Islet precursor cell (in vitro differentiated cells): ENCODE results near the gene BZW2.
A peak's percentile ranks its signal among the peaks of the same experiment; 100 is the strongest.

Source experiments
- DNase-seq: peaks from one replicate; pipeline ENCODE4 v3.0.0-alpha.2; 2018

The BZW2 gene

DNA sequence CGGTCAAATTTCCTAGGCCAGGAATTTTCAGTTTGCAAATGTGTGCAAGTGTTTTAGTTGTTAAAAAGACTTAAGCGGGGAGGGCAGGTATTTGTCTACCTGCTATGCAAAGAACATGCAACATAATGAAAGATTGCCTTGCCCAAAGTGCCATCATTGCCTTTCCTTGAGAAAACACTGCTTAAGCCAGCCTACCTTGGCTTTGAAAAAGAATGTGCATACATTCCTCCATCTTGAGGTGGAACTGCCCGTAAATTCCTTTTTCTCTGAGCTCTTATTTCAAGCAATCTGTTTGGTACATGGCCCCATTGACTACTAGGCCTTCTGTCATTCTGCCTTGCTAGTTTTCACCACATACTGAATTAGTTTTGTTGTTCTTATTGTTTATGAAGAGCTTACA, 29.3 kb downstream of the BZW2 start:
- no peak for DNase-seq

DNA sequence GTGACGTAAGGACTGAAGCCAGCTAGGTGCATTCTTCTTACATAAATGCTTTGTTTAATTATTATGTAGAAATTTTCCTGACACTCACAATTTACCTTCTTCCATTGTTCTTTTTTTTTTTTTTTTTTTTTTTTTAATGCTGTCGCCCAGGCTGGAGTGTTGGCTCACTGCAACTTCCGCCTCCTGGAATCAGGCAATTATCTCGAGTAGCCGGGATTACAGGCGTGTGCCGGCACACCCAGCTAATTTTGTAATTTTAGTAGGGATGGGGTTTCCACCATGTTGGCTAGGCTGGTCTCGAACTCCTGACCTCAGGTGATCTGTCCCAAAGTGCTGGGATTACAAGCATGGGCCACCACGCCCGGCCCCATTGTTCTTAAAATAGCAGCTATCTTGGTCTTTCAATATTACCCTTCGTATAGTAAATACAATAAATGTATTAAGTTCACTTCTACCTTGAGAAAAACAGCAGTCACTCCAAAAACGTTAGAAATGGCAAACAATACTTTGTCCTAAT, 32.1 kb downstream of the BZW2 start:
- no peak for DNase-seq

DNA sequence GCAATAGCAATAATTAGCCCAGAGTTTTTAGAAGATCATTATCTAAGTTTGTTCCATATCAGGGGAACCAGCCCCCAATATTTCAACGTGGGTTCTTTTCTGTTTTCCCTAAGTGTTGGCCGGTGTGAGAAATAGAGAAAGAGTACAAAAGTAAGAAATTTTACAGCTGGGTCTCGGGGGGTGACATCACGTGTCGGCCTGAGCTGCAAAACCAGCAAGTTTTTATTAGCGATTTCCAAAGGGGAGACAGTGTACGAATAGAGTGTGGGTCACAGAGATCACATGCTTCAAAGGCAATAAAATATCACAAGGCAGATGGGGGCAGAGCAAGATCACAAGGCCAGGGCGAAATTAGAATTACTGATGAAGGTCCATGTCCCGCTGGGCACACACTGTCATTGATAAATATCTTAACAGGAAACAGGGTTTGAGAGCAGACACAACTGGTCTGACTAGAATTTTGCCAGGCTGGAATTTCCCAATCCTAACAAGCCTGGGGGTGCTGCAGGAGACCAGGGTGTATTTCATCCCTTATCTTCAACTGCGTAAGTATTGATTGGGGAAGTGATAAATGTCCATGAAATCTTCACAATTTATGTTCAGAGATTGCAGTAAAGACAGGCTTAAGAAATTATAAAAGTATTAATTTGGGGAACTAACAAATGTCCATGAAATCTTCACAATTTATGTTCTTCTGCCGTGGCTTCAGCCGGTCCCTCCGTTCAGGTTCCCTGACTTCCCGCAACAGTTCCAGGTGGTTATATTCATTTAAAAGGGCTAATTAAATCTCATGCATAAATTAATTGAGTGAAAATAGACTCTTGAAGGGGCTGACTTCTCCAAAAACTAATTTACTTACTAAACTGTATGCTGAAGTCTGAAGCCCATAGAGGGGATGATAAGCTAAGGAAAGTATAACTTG, 32.9 kb downstream of the BZW2 start:
- peak; percentile 76 for DNase-seq

DNA sequence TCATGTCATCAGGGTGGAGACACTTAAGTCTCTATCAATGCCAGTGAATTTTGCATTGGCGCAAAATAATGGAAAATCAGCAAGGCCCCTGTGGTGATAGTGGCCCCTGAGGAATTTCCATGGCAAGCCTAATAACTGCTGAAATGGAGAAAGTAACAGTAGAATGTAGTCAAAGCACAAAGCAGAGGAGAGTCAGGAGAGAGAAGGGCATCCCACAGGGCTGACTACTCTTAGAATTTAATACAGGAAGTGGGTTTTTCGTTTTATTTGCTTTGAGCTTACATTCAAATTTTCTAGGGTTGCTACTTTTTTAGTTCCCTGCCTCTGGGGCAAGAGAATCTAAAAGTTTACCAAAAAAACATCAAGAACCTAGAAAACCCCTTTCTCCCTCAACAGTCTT, 39.0 kb downstream of the BZW2 start:
- no peak for DNase-seq

DNA sequence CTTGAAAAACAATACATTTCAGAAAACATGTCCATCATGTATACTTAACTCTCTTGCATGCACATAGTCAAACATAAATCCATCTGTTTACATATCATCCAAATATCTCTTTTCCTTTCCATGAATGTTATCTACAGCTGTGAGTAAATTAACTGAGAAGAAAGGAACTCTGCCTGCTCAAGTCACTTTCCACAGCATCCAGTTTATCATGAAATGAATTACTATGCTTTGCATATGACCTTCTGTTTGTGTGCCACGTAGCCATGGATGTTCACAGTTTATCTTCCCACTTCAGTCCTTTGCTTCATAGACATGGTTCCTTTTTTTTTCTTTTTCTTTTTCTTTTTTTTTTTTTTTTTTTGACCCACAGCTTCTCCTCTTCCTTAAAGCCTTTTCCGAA, 39.6 kb downstream of the BZW2 start:
- no peak for DNase-seq

DNA sequence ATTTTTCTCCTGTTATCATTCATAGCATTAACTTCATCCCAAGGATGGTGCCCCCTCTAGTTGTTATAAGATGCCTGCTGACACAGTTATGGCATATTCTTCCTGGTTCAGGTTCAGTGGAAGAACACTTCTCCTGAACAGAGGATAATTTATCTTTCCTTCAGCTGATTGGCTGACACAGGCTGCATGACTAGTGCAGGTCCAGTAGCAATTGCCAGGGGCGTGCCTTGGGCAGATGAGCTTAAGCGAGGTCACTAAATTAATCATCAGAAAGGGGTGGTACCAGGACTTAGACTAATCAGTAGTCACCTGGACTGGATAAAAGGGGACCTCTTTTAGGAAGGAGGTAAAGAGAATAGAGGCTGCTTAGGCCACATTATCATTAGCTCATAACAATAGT, 42.3 kb downstream of the BZW2 start:
- DNase-seq, result no peak

DNA sequence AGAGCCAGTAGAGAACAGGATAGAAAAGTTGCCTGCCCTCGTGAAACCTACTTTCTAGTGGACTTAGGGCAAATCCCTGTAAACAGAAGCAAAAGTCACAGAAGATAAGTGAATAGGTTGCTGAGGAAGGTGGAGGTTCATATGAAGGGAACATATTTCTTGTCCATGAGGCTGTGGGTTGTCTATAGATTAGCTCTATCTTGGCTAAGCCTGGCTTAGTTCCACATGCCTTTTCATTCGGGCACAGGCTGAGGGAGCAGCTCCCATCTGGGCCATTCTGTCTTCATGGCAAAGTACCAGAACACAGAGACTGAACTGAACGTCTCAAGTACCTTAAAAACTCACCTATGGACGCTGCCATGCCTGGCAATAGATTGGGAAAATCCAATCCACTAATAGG, 45.3 kb downstream of the BZW2 start:
- no peak for DNase-seq

DNA sequence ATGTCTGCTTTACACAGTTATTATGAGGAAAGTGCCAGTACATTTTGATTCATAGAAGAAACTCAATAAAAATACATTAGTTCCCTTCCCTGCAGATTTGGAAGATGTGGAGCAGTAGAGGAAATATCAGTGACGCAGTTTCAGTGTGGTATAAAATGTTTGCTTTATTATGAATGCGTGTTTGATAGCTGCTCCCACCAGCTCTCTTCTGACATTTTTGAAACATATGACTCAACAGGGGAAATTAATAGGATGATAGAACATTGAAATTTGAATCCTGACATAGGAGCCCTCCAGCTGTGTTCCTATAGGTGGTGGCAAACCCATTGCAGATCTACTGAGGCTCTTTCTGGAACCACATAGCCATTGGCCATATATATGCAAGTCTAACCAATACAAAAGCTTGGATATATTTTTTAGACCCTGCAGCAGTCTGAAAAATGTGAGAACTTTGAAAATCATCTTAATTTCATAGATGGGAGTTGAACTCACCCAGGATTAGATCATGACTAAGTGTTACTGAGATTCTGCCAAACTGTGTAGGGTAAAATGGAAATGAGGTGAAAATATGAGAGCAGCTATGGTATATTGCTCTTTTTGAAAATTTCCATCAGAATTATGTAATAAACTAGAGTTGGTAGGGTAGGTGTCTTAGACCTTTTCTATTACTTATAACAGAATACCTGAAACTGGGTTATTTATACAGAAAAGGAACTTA, 47.8 kb downstream of the BZW2 start:
- no peak for DNase-seq

DNA sequence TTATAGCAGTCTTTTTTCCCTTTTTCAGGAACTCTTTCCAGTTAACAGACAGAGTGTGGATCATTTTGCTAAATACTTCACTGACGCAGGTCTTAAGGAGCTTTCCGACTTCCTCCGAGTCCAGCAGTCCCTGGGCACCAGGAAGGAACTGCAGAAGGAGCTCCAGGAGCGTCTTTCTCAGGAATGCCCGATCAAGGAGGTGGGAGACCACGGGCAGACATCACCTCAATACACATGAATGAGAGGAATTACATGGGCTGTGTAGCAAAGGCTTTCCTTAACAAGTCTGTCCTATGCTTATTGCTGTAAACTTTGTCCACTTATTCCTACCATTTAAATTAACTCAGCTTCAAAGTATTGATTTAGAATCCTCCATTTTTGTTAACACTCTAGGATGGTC, 48.8 kb downstream of the BZW2 start:
- DNase-seq, result no peak

DNA sequence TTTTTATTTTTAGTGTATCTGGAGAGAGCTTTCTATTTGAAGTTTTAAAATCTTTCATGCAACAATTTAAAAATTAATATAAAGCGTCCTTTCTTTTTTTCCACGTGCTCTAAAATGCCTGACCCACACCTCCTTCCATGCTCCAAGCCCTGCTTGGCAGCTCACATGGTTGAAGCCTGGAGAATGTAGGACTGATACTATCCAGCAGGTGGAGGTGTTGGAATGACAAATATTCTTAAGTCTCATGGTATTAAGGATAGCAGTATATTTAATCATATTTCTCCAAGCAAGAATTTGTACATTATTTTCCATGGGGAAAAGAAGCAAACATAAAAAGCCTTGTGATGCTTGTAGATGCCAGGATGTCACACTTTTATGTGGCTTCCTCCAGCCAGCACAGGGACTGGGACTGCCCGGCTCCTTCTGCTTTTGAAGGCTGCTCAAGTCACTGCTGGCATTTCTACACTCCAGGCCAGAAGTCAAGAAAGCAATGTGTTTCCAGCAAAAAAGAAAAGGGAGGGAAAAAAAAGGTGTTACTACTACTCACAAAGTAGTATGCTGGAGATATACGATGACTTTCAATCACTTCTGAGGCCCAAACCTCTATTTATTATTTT, 49.7 kb downstream of the BZW2 start:
- DNase-seq, result peak; percentile 60

DNA sequence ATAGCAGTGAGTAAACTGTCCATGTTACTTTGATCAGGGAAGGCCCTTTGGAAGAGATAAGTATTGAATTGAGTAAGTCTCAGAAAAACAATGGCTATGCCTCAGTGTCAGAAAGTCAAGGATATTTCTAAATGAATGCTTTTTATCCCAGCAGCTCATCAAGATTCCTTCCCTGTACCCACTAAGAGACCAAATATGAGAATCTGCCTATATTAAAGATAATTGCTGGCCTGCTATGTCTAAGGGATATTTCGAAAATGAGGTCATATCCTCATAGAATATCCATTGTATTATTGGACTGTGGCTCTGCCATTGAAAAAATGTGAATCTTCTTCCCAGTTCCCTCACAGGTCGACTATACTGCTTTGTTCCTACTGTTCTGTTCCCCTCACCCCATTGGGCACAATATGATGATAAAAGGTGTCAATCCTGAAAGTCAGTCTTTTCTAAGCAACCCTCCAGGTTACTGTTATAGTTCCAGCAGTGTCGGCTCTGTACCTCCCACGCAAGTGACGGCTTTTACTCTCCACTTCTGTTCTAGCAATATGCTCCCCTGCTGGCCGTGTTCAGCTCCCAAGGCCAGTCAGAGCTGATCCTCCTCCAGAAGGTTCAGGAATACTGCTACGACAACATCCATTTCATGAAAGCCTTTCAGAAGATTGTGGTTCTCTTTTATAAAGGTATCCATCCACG, 51.7 kb downstream of the BZW2 start:
- no peak for DNase-seq

DNA sequence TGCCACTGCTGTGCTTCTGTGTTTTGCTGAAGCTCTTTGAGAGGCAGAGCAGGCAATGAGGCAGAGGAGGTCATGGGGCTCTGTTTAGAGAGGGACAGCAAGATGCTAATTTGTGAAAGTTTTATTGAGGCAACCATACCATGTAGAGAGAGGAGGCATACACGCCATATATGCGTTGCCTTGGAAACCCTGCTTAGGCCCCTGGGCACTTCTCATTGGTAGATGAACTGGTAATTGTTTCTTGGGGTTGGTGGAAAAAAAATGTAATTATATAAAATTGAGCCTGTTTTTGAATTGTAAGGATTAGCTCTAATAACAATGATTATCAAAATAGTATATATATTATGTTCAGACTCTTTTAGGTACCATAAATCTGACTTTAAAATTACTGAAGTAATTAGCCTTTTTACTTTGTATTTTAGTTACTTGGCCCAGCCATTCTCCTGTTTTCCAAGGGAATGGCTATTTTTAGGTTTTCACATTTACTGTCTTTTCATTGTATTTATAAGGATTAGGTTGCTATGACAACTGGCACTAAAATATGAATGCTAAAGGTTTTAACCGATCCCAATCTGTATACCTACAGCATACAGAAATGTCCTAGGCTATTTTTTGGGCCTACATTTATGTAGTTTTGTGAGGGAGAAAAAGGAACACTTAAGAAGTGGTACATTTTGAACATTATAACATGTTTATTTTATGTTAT, 52.4 kb downstream of the BZW2 start:
- no peak for DNase-seq

DNA sequence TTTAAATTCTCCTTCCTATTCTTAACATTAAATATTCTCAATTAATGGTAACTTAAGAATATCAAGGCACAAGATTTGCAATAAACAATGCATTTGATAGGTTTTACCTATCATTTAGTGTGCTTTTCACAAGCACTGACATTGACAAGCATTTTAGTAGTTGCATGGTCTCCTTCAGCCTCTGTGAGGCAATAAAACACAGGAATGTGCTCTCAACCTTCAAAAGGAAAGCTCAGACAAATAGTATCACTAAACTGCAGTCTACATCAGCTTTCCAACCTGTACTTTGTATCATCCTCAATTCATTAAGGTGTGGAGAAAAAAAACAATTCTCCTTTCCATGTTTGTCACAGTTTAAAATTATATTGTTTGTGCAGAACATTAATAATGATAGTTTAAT, 56.5 kb downstream of the BZW2 start:
- no peak for DNase-seq

DNA sequence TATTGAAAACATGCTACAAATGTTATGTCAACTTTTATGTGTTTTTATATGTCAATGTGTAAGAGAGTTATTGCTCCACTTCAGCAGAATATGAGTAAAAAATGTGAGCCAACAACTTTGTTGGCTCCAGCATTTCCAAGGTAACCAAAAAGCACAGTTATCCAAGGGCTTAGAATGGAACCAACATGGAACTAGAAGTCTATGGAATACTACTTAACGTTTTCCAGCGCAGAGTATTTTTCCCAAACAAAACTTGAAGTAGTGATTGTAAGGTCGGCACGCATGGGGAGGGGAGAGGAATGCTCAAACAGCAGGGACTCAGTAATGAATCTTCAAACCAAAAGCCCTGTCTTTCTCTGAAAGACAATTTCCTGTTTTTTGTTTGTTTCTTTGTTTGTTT, 62.5 kb downstream of the BZW2 start:
- no peak for DNase-seq

DNA sequence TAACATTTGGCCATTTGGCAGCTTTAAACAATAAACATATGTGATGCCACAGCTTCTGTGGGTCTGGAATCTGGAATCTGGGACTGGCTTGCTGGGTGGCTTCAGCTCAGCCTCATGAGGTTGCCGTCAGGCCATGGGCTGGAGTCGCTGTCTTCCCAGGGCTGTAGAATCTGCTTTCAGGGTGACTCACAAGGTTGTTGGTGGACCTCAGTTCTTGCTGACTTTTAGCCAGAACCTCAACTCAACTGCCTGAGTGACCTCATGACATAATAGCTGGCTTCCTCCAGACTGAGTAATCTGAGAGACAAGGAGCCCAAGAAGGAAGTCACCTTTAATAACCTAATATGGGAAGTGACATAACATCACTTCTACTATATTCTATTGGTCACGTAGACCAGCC, 63.0 kb downstream of the BZW2 start:
- peak; percentile 90 for DNase-seq

DNA sequence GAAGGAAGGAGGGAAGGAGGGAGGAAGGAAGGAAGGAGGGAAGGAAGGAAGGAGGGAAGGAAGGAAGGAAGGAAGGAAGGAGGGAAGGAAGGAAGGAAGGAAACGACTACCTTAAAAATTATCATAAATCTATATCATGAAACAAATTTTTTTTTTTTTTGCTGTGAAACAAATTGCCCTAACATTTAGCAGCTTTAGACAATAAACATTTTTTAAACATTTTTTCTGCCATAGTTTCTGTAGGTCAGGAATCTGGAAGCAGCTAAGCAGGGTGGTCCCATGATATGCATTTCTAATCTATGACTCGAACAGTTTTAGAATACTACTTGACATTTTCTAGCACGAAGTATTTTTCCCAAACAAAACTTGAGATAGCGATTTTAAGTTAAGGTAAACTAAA, 64.7 kb downstream of the BZW2 start:
- DNase-seq, result no peak

DNA sequence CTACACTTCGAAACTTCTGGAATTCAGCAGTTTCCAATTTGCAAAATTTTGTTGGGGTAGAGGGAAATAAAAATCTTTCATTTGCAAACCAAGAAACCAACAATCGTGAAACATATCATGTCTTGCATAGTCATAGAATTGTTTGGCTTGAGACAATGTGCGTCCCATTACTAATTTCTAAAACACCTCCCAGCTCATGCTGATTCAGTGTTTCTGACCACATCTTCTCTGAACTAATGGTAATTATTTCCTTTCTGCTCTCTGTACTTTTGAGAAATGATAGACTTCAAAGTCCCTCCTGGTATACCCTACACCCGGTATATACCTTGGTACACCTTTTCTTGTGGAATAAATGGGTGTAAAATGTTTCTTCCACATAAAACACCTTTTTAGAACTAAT, 65.7 kb downstream of the BZW2 start:
- DNase-seq, result no peak

DNA sequence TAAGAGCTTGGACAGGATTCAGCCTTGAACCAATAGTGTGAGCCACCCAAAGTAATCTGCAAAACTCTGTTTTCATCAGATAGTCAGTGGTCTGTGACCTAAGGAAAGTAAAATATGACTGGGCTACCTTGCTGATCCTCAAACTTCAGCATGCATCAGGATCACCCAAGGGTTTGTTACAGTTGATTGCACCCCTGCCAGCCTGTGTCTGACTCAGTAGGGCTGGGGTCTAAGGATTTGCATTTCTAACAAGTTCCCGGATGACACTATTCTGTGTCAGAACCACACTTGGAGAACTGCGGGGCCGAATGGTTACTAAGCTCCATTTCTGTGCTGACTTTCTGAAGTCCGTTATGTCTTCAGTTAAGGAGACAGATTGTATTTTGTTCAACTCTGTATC, 66.9 kb downstream of the BZW2 start:
- no peak for DNase-seq

DNA sequence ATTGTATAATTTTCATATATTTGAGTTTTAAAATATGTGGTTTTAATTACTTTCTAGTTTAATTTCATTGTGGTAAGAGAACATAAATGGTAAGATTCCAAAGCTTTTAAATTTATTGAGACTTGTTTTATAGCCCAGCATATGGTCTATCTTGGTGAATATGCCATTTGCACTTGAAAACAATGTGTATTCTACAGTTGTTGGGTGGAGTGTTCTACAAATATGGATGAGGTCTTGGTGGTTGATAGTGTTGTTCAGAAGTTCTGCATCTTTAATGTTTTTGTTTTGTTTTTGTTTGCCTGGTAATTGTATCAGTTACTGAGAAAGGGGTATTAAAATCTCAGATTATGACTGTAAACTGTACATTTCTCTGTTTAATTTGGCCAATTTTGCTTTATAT, 69.9 kb downstream of the BZW2 start:
- DNase-seq, result no peak

DNA sequence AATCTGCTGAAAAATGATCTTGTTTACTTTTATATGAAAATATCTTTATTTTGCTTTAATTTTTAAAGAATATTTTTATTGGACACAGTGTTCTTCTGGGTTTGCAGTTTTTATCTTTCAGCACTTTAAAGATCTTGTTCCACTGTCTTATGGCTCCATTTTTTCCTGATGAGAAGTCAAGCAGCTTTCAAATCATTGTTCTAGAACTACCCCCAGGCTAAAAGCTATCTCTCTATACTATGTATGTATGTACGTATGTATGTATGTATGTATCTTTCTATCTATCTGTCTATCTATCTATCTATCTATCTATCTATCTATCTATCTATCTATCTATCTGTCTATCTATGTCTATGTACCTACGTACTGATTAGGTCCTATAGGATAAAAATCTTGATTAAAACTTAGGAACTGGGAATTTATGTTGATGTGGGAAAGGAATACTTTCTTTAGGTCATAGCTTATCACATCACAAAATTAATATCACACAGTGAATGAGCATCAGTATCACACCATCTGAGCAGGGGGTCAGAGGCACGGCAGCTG, 72.2 kb downstream of the BZW2 start:
- DNase-seq, result no peak

DNA sequence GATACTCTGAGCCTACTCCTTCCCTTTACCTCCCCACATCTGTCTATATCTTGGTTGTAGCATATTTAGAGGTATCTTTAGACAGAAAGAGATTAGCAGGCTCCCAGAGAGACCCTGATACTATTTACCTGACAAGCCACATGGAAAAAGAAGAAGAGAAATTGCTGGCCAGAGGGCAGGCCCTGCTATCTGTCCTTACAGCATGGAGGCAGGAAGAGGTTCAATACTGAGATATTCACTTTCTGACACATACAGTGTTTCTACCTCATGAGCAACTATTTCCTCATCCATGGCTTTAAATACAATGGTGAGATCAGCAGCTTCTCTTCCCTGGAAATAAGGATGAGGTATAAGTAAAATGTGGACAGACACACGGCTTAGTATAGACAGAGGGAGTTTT, 73.7 kb downstream of the BZW2 start:
- no peak for DNase-seq

DNA sequence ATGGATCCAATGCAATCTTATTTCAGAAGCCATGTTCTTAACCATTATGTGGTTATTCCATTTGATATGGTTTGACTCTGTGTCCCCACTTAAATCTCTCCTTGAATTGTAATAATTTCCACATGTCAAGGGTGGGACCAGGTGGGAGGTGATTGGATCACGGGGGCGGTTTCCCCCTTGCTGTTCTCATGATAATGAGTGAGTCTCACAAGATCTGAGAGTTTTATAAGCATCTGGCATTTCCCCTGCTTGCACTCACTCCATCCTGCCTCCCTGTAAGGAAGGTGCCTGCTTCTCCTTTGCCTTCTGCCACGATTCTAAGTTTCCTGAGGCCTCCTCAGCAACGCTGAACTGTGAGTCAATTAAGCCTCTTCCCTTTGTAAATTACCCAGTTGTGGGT, 75.6 kb downstream of the BZW2 start:
- no peak for DNase-seq
